ENCODE data around the gene SLC6A7.

The SLC6A7 gene

GRCh38 chr5:150167908-150168307, 22.0 kb upstream of the SLC6A7 start:
- no peaks in the 10 kb centered on the region for H3K36me3 ChIP-seq (ENCODE audit: low read depth)
- no peaks in the 10 kb centered on the region for H3K9me3 ChIP-seq (ENCODE audit: severe bottlenecking)
- DNase-seq (ENCODE audit: low spot score) (no peak), ATAC-seq (ENCODE audit: low read depth) (no peak)
- TF ChIP-seq CTCF (IDR thresholded peaks at IDR 0.05; ENCODE audit: poor library complexity, severe bottlenecking), result no peak
- H3K4me3 ChIP-seq (ENCODE audit: severe bottlenecking), result no peak overlapping the region
- no peak overlapping the region for H3K27ac ChIP-seq (ENCODE audit: poor library complexity, severe bottlenecking)
- H3K4me1 ChIP-seq (ENCODE audit: insufficient read depth, poor library complexity, severe bottlenecking), result no peaks in the 10 kb centered on the region
- no peaks in the 10 kb centered on the region for H3K27me3 ChIP-seq (ENCODE audit: insufficient read depth, poor library complexity, severe bottlenecking)

GRCh38 chr5:150168864-150169263, 21.0 kb upstream of the SLC6A7 start:
- no peak for ATAC-seq (ENCODE audit: low read depth)
- DNase-seq (ENCODE audit: low spot score), result no peak
- TF ChIP-seq CTCF (IDR thresholded peaks at IDR 0.05; ENCODE audit: poor library complexity, severe bottlenecking), result no peak
- Histone ChIP-seq H3K36me3 (ENCODE audit: low read depth) (no peaks in the 10 kb centered on the region), H3K9me3 (ENCODE audit: severe bottlenecking) (no peaks in the 10 kb centered on the region), H3K27me3 (ENCODE audit: insufficient read depth, poor library complexity, severe bottlenecking) (no peaks in the 10 kb centered on the region), H3K4me3 (ENCODE audit: severe bottlenecking) (no peak overlapping the region), H3K27ac (ENCODE audit: poor library complexity, severe bottlenecking) (no peak overlapping the region), H3K4me1 (ENCODE audit: insufficient read depth, poor library complexity, severe bottlenecking) (no peaks in the 10 kb centered on the region)

- Histone ChIP-seq H3K27me3 (ENCODE audit: insufficient read depth, poor library complexity, severe bottlenecking) (no peaks in the 10 kb centered on the region), H3K4me1 (ENCODE audit: insufficient read depth, poor library complexity, severe bottlenecking) (no peaks in the 10 kb centered on the region), H3K9me3 (ENCODE audit: severe bottlenecking) (no peaks in the 10 kb centered on the region), H3K27ac (ENCODE audit: poor library complexity, severe bottlenecking) (no peak overlapping the region), H3K4me3 (ENCODE audit: severe bottlenecking) (no peak overlapping the region), H3K36me3 (ENCODE audit: low read depth) (no peaks in the 10 kb centered on the region)
- TF ChIP-seq CTCF (IDR thresholded peaks at IDR 0.05; ENCODE audit: poor library complexity, severe bottlenecking), result no peak
- DNase-seq (ENCODE audit: low spot score) (no peak), ATAC-seq (ENCODE audit: low read depth) (0 out of 3 replicates have a peak, but pooled peaks have one; percentile 15)
Measured at GRCh38 chr5:150172145-150172544, 17.7 kb upstream of the SLC6A7 start.

GRCh38 chr5:150172556-150172955, 17.3 kb upstream of the SLC6A7 start:
- ATAC-seq (ENCODE audit: low read depth) (no peak), DNase-seq (ENCODE audit: low spot score) (no peak)
- Histone ChIP-seq H3K27me3 (ENCODE audit: insufficient read depth, poor library complexity, severe bottlenecking) (no peaks in the 10 kb centered on the region), H3K27ac (ENCODE audit: poor library complexity, severe bottlenecking) (no peak overlapping the region), H3K4me1 (ENCODE audit: insufficient read depth, poor library complexity, severe bottlenecking) (no peaks in the 10 kb centered on the region), H3K4me3 (ENCODE audit: severe bottlenecking) (no peak overlapping the region), H3K36me3 (ENCODE audit: low read depth) (no peaks in the 10 kb centered on the region), H3K9me3 (ENCODE audit: severe bottlenecking) (no peaks in the 10 kb centered on the region)
- no peak for TF ChIP-seq CTCF (IDR thresholded peaks at IDR 0.05; ENCODE audit: poor library complexity, severe bottlenecking)

GRCh38 chr5:150173161-150173560, 16.7 kb upstream of the SLC6A7 start:
- Histone ChIP-seq H3K27ac (ENCODE audit: poor library complexity, severe bottlenecking) (no peak overlapping the region), H3K4me1 (ENCODE audit: insufficient read depth, poor library complexity, severe bottlenecking) (no peaks in the 10 kb centered on the region), H3K9me3 (ENCODE audit: severe bottlenecking) (no peaks in the 10 kb centered on the region), H3K4me3 (ENCODE audit: severe bottlenecking) (no peak overlapping the region), H3K36me3 (ENCODE audit: low read depth) (no peaks in the 10 kb centered on the region), H3K27me3 (ENCODE audit: insufficient read depth, poor library complexity, severe bottlenecking) (no peaks in the 10 kb centered on the region)
- ATAC-seq (ENCODE audit: low read depth), result no peak
- DNase-seq (ENCODE audit: low spot score), result no peak
- no peak for TF ChIP-seq CTCF (IDR thresholded peaks at IDR 0.05; ENCODE audit: poor library complexity, severe bottlenecking)

Measured in RWPE2 (cell line).